Suppressor macrophage (primary cell): Measurements from ENCODE around the gene PTPRD.
A peak's percentile ranks its signal among the peaks of the same experiment; 100 is the strongest.

Experiments
- DNase-seq, 4 experiments: peaks; one replicate each; pipeline ENCODE4 v3.0.0-alpha.2; 2020 to 2022

Gene PTPRD

DNA sequence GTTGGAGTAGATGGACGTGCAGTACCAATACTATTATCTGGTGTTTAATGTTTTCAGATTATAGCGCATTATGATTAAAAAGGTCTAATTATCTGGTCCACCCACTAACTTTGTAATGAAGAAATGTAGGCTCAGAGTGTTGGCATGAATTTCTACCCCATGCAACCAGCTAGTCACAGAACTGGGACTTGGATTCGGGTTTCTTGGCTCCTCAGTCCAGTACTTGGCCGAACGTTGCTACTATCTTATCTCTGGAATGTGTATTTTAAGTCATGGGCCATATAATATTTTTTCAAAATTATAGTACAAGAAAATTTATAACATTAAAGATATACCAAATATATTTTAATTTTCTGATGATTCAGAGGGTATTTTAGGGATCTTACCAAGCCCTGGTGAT lies 2155.7 kb downstream of the PTPRD start:
- no peak for DNase-seq

DNA sequence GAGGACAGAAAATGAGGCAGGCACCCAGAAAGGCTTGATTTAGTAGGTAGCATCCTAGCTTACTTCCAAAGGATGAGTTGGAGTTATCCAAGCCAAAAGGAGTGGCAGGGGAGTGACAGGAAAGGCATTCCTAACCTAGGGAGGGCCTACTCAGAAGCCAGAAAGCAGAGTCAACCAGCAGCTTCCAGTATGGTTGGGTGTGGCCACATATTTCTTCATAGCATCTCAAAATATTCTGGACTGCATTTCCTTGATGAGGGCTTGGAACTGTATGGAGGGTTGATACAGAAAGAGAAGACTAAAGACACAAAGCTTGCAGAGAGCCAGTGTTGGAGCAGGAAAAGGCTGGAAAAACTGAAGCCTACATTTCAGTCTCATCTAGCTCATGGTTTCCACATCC lies 2156.5 kb downstream of the PTPRD start:
- no peak for DNase-seq

DNA sequence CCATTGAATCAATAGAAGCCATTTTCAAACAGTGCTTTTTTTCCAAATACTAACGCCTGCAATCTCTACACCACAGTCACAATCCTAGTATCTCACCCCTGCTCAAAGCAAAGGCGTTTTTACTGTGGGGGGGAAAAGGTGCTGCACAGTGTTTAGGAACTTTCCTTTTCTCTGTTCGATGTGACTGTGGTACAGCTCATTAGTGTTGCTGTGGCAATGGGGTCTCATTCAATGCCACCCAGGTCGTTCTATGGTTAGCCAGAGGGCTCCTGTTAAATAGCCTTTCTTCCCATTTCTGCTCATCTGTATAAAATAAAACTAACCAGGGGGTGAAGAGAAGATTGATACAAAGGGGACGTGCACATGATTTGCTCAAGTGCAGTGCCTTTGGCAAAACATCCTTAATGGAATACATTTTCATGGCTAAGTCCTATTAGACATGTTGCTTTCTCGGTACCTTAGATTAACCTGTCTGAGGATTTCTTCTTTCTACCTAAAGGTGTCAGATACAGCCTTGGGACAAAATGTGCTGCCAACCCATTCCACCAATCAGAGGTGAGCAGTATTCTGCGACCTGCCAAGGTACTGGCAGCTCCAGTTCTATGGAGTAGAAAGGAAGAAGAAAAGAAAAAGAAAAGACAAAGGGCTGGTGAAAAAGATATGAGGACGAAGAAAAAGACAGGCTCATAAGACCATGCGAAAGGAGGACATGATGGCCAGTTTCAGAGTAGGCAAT lies 2161.8 kb downstream of the PTPRD start:
- no peak for DNase-seq

DNA sequence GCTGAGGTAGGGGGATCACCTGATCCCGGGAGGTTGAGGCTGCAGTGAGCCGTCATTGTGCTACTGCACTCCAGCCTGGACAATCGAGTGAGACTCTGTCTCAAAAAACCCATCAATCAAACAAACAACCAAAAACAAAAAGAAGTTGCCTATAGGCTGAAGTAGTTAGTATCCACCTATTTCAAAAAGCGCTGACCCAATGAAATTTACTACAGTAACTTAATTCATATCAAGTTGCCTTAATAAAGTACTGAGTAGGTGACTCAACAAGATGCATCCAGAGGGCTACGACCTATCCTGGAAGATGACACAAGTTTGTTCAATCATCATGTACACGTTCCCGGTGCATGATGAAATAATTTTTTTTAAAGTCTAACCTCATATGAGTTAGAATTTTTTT lies 2164.6 kb downstream of the PTPRD start:
- no peak for DNase-seq

DNA sequence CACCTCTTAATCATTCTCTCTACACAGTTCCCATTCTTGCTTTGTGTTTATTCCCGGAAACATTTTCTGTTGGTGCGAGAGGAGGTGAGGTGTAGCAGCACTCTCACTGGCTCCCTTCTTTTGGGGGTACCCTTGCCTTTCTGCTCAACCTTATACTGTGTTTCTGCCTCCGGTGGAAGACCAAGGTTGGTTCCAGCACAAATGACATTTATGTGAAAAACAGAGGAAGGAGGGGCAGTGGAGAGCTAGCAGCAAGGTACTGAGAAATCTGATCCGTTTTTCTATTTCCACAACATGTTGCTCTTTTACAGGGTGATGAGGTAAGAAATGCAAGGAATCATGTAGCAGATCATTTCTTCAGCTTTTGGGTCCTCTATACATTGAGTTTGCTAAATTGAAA lies 2165.2 kb downstream of the PTPRD start:
- DNase-seq = no peak

DNA sequence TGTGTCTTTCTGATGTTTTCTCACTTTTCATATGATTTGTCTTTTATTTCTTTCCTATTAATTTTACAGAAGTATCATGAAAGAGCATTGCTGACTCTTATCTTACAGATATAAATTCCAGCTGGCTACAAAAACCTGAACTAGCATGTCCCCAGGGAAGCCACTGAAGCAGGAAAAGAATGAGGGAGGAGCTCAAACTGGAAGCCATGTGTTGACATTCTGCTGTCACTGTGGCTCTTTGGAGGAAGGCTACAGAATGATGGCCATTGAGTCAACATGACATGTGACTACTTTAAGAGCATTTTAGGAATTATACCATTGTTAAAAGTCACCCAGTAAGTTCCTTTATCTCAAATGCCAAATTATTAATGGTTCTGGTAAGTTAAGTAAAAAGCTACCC lies 2174.9 kb downstream of the PTPRD start:
- DNase-seq = peak in 1 of 4 experiments; percentile 4

DNA sequence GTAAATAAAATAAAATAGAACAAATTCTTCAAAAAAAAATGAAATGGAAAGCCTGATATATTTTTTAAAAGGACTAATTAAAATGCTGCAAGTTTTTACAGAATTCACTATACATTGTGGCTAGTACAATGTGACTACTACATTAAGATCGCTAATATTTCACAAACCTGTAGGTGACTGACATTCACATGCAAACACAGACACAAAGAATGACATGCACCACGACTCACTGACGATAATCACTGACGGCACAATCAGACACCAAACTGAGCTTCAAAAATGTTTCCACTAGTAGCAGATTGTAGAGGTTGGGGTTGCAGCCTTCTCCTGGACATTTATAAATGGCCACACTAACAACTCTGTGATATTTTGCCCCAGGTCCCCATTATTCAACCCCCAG lies 2175.5 kb downstream of the PTPRD start:
- DNase-seq = no peak

DNA sequence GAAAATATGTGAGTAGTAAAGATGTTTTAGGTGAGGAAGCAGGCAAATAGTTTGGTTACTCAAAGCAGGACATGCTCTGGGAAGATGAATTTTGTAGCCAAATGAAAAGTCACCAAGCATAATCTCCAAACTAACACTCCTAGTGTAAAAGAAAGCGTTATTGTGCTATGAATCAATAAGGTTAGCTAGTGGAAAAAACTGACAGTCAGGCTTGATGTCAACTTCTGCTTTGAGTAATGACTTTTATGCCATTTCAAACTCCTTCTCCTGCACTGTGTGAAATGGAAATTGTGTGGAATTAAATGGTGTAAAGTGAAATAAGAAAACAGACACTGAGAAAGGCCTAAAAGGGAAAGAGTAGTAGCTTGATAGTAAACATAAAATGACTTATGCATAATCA lies 2176.0 kb downstream of the PTPRD start:
- DNase-seq = no peak

DNA sequence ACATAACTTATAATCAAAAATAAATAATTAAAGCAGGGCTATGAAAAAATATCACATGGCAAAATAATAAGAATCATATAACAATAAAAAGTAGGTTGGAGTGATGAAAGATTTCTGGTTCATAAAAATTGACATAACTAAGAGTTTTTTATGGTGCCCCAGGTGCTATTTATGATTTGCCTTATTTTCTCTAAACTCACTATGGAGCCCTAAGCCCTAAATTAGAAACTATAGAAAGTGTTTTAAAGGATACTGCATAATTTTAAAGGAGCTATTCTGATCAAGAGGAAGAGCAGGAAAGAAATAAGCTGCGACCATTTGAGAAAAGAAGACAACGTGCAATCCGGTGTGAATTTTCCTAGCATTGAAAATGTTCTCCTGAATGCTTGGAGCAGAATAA lies 2178.2 kb downstream of the PTPRD start:
- no peak for DNase-seq

DNA sequence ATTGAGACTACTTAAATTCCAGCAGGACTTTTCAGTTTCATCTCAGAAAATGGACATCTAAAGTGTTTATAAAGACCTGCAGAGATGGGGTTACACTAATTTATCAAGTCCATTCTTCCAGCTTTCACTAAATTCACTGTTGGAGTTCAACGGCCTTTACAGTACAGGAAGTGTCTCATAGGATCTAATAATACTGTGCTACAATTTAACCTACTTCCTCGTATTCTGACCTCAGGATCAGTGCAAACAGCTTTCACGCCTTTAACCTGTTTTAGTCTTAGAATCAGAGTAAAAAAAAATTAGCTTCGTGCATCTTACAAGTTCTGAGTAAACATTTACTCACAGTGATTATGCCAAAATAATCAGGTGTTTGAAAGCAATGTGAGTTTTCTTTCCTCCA lies 2180.6 kb downstream of the PTPRD start:
- DNase-seq = no peak

DNA sequence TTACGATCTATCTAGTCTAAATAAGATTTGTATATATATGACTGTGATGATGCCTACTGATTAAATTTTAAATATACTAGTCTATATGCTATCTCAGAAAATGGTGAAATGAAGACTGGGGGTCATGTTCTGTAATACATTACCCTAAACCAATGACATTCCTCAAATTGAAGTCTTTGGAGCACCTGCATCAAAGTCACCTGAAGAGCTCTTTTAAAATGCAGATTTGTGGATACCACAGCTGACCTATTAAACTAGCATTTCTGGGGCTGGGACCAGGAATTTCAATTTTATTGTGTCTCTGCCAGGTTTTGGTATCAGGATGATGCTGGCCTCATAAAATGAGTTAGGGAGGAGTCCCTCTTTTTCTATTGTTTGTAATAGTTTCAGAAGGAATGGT lies 2181.3 kb downstream of the PTPRD start:
- DNase-seq = no peak

DNA sequence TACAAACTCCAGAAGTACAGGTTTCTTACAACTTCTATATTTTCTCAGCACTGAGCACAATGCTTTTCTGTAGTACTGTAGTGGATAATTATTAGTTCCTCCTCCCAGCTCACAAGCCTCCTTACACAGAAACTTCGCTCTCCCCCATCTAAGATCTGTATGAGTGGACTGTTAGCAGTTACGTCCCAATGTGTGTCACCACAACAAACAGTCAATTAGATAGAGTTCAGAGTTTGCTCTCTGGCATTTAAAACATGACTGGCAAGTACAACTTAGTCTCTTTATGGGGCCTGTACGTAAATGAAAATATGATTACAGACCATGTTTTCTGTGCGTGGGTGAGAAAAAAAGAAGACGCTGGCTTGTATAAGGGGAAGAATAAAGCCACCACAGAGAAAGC lies 2181.9 kb downstream of the PTPRD start:
- DNase-seq = no peak

DNA sequence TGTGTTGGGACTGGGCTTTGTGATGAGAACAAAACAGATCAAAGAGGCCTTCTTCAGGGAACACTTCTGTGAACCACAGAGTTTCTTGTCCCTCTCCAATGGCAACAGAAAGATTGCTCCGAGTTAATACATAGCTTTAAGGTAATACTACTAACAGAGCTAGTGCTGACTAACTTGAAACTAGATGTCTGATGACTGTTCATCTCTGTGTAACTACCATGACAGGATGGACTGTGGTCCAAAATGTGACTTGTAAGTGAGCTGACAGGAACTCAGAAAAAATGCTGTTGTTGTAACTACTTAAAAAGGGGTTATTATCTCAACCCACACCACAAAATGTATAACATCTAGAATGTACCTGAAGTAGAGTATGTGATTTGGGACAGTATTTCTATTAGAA lies 2183.0 kb downstream of the PTPRD start:
- DNase-seq = no peak

DNA sequence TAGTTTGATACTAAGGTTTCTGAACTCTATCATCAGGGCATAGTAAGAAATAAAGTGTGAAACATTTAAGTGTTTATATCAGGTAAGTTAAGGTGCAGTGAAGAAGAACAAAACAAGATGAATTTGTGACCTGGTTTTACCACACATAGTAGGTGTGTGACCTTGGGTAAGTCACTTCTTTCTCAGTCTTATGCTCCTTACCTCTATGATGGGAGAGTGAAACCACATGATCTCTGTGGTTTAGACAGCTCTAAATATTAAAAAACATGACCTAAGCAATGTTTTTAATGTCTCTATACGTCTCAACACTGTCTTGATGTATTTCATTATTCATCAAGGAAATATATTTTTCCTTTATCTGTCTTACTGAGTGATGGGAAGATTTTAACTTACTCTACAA lies 2183.6 kb downstream of the PTPRD start:
- no peak for DNase-seq

DNA sequence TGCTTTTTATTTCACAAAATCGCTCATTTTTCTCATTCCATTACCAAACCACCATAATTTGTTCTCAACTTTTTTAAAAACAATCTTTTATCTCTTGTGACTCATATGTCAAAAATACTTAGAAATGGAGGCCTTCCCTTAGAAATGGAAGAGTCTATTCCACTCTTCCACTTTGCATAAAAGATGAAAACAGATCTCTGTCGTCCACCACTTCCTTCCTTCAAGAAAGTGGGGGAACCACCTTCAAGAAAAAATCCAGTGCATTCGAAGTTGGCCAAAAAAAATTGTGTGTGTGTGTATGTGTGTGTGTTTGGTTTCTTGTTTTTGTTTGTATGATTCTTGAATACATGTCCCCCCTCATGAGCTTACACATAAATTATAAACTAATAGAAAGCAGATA lies 2184.4 kb downstream of the PTPRD start:
- no peak for DNase-seq

DNA sequence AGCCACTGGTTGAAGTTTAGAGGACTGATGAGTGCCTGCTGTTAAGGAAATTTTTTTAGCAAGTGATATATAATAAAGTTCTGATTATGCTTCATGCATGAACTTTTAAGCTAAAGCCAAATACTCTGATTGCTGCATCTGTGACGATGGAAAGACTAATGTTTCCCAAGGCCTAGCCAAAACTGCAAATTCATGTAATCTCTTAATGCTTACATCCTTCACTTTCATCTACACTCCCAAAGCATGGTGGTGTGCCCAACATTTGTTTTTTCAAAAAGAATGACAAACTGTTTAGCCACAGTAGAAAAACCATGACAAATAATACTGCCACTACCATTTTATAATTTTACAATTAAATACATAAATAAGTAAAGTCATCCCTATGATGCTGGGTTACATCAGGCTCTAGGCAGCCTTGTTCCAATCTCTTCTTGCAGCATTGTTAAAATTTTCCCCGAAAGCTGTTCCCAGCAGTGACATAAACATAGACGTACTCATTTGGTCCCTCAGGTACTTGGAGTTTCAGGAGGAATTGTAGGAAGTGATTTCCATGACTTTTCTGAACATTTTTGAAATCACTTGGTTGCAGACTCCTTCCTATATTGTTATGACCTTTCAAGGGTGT lies 2187.9 kb downstream of the PTPRD start:
- DNase-seq = no peak

DNA sequence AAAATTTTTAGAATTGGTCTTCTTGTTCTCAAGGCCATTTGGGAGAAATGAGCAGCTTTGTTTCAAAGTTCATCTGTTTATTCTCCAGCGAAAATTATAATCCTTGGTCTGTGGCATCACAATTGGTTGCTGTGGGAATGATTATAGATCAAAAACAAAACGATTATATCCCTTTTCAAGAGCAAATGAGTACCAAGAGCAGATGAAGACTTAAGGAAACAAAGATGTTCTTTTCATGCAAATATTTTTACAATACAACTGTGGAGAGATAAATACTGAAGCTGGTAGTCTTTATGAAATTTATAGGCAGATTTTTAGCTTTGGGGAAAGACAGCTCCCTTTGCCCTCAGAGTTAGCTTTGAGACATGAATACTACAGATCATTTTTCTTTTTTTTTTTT lies 2192.4 kb downstream of the PTPRD start:
- no peak for DNase-seq

DNA sequence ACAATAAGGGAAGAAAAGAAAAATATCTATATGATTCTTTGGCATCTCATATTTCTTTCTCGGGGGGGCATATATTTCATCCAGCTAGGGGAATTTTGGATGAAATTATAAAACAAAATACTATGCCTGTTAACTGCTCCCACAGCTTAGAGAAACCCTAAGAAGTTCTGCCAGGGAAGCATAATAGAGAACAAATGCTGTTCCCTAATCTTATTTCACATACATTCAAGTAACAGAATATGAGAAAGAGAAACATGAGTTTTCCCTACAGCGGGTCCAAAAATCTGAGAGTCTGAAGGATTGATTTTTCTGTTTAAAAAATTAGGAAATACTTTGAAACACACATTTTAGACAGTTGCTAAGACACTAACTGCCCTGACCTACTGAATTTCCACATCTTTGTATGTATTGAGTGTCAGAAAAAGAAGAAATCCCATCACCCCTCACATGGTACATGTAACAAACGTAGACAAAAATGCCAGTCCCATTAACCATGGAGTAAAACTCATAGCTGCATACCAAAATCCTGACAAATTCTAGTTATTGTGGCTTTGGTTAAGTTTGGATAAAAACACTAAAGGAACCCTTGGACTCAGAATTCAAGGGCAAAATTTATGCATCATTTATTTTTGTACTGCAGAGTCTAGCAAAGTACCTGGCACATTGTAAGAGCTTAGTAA lies 2193.1 kb downstream of the PTPRD start:
- DNase-seq = no peak

DNA sequence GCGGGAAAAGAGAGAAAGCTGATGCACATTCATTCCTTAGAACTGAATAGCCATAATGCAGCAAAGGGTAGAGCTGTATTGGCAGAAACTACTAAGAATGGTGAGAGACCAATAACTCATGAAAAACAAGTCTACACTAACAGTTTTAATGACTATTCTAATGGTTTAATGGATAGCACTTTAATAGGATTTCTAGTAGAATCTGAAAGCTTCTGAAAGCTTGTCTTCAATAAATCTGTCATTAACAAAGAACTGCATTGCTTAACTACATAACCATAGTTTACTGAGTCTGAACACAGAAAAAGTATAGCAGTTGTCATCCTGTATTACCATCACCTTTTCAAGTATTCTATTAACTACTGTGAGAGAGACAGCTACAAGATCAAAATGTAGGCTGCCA lies 2195.5 kb downstream of the PTPRD start:
- DNase-seq = no peak

DNA sequence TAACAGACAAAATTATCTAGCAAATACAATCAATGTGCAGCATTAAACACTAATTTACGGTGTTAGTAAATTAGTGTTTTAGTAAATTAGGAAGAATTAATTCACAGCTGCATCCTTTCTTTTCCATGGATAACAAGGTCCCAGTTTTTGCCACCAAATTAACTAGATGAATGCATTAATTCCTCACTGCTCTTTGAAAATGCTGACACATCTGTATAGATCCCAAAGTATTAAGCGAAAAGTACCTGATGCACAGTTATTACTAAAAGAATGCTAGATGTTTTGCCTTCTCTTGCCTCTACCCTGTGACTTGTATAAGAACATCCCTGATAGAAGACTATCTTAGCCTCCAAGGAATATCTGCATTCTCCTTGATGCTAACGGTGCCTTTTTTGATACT lies 2200.5 kb downstream of the PTPRD start:
- no peak for DNase-seq

DNA sequence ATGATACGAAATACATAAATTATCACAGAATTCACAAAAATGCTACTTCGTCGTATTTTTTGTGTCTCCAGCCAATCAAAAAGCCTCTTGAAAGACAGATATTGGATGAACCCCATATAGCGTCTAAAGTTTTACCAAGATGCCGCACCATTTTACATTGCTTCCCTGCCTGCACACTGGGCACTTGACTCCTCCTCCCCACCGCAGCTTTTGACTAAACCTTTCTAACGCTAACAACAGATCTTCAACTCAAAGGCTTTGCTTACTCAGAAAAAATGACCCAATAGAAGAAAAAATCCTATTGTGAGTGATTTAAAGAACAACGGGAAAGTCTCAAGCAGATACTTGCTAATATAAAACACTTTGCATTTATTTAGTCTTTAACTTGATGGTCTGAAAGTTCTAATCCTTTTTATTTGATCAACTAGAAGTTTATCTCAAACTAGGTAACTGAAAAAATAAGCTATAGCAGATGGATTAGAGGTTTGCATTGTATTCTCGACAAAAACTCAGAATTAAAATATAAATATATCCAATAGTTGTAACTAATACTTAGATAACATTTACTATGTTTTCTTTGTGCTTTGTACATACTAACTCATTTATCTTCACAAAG lies 2204.1 kb downstream of the PTPRD start:
- no peak for DNase-seq

DNA sequence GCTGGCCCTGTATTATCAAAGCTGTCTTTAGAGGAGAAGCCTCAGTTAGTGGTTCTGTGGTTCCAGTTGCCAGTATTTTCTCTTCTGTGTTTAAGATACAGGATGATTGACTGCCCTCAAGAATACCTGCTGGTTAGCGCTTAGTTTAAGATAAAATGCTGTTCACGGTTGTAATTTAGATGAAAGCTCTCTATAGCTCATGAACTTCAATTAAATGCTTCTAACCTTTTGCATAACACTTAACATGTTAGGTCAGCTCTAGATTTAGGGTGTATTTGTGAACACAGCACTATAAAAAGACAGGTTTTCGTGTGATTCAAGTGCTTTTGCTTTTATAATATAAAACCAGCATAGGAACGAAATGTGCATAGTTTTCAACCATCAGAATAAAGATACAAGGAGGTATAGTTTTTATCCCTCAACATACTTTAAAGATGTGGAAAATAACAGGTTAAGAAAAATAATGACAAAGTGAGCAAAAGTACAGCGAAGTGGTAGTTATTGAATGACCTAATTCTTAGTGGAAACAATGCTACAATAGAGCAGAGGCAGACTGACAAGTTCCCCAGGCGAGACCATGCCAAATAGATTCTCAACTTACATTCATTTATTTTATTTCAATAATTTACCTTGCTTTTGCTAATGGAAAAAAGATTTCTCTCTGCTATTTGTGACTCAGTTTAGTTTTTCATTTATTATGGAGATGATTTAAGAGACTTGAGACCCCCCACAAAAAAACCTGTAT lies 2210.7 kb downstream of the PTPRD start:
- DNase-seq = no peak

DNA sequence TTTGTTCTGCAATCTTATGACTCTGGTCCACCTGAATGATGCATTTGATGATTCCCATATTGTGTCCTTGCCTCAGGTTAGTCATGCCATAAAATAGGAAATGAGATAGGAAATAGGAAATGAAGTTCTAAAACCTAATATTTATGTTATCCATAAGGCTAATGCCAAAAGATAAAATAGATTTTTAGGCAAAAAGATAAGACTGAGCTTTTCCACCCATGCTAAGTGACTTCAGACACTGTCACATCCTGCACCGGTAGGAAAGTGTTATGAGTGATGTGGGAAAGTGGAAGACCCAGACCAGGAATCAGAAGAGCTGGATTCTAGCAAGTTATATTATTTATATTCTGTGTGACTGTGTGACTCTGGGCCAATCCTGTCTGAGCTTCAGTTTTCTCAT lies 2212.4 kb downstream of the PTPRD start:
- DNase-seq = no peak
